Sigmoid colon (tissue), 7 donors: ENCODE results near the gene TBCE. TPM values are rescaled to one million over a fixed set of nuclear protein-coding genes. Genes with fewer than 3 reads are reported as not detected.

Experiments
- DNase-seq: peaks from one replicate; pipeline ENCODE4 v3.0.0-alpha.2; 2019
- H3K27ac ChIP-seq, 4 donors: fragments of 200-600 bp; sonication (generic); one replicate each; pipeline ENCODE4 v1.5.1; 2016 to 2019; ENCODE audit warnings: mild to moderate bottlenecking in 1 of 4
- H3K27me3 ChIP-seq, 3 donors: fragments of 200-600 bp; sonication (generic); one replicate each; pipeline ENCODE4 v1.5.1; 2019; ENCODE audit warnings: mild to moderate bottlenecking in 1 of 3
- H3K36me3 ChIP-seq, 4 donors: fragments of 200-600 bp; sonication (generic); one replicate each; pipeline ENCODE4 v1.5.1; 2016 to 2019
- H3K4me1 ChIP-seq, 4 donors: fragments of 200-600 bp; sonication (generic); one replicate each; pipeline ENCODE4 v1.5.1; 2017 to 2019
- H3K4me3 ChIP-seq, 4 donors: fragments of 200-600 bp; sonication (generic); one replicate each; pipeline ENCODE4 v1.5.1; 2017 to 2019; ENCODE audit warnings: mild to moderate bottlenecking in 2 of 4, moderate library complexity in 1 of 4
- H3K9me3 ChIP-seq, 4 donors: fragments of 200-600 bp in 3 of 4; sonication (generic) in 3 of 4; one replicate each; pipeline versions ENCODE4 v1.5.1 to v1.6.1; 2013 to 2019
- EP300 ChIP-seq, 4 donors: sonication (generic); formaldehyde crosslinking; IDR thresholded peaks; one replicate each; pipeline ENCODE4 v1.6.1; 2017; ENCODE audit warnings: antibody characterized with exemption in 4 of 4
- POLR2A ChIP-seq, 2 donors: fragments of 450-650 bp; IDR thresholded peaks; one replicate each; pipeline ENCODE4 v1.6.1; 2016; ENCODE audit warnings: antibody characterized with exemption in 2 of 2, mild to moderate bottlenecking in 2 of 2, moderate library complexity in 2 of 2
- POLR2AphosphoS5 ChIP-seq, 4 donors: sonication (generic); formaldehyde crosslinking; IDR thresholded peaks; one replicate each; pipeline ENCODE4 v1.6.1; 2017; ENCODE audit warnings: antibody characterized with exemption in 4 of 4
- WGBS, 2 donors: extraction: QIAGEN DNeasy Blood & Tissue Kit; methylation state at CpG; one replicate each; pipeline ENCODE4 v1.1.7; 2013; 5-methylcytosine and 5-hydroxymethylcytosine counted together
- intact Hi-C: fragments of 100-400 bp; cut with DNase I; formaldehyde crosslinking; loops from one replicate; pipeline ENCODE4 v1.15.1; 2023
- polyA plus RNA-seq, 3 donors: library from polyadenylated mRNA; stranded (reverse); fragments of 200-250 nt; gene quantifications; one replicate each; pipeline ENCODE4 v1.2.3, GENCODE V29; 2013
- total RNA-seq, 4 donors: library from RNA; depleted of rRNA; stranded (reverse); fragments of >200 nt; gene quantifications; one replicate each; pipeline ENCODE4 v1.1.0, GENCODE V29; 2016
- TF ChIP-seq, protein P1 (sequence below), 4 experiments: fragments of 450-650 bp in 3 of 4; fragments of 200-600 bp in 1 of 4; IDR thresholded peaks; one replicate each; pipeline ENCODE4 v1.5.1; 2016 to 2019; ENCODE audit warnings: antibody characterized with exemption in 4 of 4, mild to moderate bottlenecking in 3 of 4, moderate library complexity in 2 of 4
- donor health status: healthy with polysubstance abuse.
- donor health status: Bipolar disorder and iron deficiency.
- donor health status: healthy.

The TBCE gene
- total and polyA plus RNA-seq, 7 donors = 14.4 to 24.3 (median 16.4) TPM

GRCh38 chr1:235324296-235324695, 42.9 kb upstream of the TBCE start:
- intact Hi-C loops = no loop called here
- peaks cover 0 to 4% (median 0%) of the 10 kb centered on the region in 4 donors for H3K36me3 ChIP-seq
- H3K9me3 ChIP-seq = no peaks in the 10 kb centered on the region
- peaks cover 0 to 51% (median 45%) of the 10 kb centered on the region in 4 donors for H3K4me1 ChIP-seq
- 86 to 93% methylated on average over 5 of the region's 5 CpGs for WGBS, 2 donors
- no peak for DNase-seq
- H3K27ac ChIP-seq = no peak overlapping the region
- TF ChIP-seq, protein P1, sequence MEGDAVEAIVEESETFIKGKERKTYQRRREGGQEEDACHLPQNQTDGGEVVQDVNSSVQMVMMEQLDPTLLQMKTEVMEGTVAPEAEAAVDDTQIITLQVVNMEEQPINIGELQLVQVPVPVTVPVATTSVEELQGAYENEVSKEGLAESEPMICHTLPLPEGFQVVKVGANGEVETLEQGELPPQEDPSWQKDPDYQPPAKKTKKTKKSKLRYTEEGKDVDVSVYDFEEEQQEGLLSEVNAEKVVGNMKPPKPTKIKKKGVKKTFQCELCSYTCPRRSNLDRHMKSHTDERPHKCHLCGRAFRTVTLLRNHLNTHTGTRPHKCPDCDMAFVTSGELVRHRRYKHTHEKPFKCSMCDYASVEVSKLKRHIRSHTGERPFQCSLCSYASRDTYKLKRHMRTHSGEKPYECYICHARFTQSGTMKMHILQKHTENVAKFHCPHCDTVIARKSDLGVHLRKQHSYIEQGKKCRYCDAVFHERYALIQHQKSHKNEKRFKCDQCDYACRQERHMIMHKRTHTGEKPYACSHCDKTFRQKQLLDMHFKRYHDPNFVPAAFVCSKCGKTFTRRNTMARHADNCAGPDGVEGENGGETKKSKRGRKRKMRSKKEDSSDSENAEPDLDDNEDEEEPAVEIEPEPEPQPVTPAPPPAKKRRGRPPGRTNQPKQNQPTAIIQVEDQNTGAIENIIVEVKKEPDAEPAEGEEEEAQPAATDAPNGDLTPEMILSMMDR (IDR thresholded peaks at IDR 0.05) = no peak
- H3K4me3 ChIP-seq = no peak overlapping the region
- no peaks in the 10 kb centered on the region for H3K27me3 ChIP-seq

- intact Hi-C loops = loop anchor here (5.0 kb wide), 3 partner anchors 53 to 177 kb away; partner anchors contain the start of gene B3GALNT2
- no peaks in the 10 kb centered on the region for H3K27me3 ChIP-seq
- H3K4me3 ChIP-seq = peak overlapping the region in 1 of 4 donors; percentile 95
- H3K4me1 ChIP-seq = peaks cover 0 to 58% (median 54%) of the 10 kb centered on the region in 4 donors
- TF ChIP-seq POLR2A (IDR thresholded peaks at IDR 0.05) (no peak), EP300 (IDR thresholded peaks at IDR 0.05) (no peak), POLR2AphosphoS5 (IDR thresholded peaks at IDR 0.05) (no peak)
- TF ChIP-seq, protein P1 (IDR thresholded peaks at IDR 0.05) = no peak
- 16 to 19% methylated on average over 3 of the region's 3 CpGs for WGBS, 2 donors
- no peaks in the 10 kb centered on the region for H3K36me3 ChIP-seq
- peak overlapping the region in 2 of 4 donors; percentile 7 to 98 for H3K27ac ChIP-seq
- H3K9me3 ChIP-seq = no peaks in the 10 kb centered on the region
- no peak for DNase-seq
Observed at GRCh38 chr1:235325139-235325538, 42.1 kb upstream of the TBCE start.

GRCh38 chr1:235325854-235326253, 41.4 kb upstream of the TBCE start:
- Histone ChIP-seq H3K27me3 (no peaks in the 10 kb centered on the region), H3K9me3 (no peaks in the 10 kb centered on the region), H3K36me3 (no peaks in the 10 kb centered on the region), H3K4me3 (peak overlapping the region in 1 of 4 donors; percentile 95), H3K4me1 (peaks cover 6 to 65% (median 57%) of the 10 kb centered on the region in 4 donors), H3K27ac (peak overlapping the region in 2 of 4 donors; percentile 97 to 98)
- TF ChIP-seq, protein P1 (IDR thresholded peaks at IDR 0.05) = no peak
- TF ChIP-seq POLR2A (IDR thresholded peaks at IDR 0.05) (no peak), POLR2AphosphoS5 (IDR thresholded peaks at IDR 0.05) (no peak), EP300 (IDR thresholded peaks at IDR 0.05) (no peak)
- DNase-seq = no peak
- intact Hi-C loops = loop anchor here (5.0 kb wide), 3 partner anchors 54 to 176 kb away; partner anchors contain the start of gene B3GALNT2
- 12 to 27% methylated on average over 2 of the region's 2 CpGs for WGBS, 2 donors

DNA sequence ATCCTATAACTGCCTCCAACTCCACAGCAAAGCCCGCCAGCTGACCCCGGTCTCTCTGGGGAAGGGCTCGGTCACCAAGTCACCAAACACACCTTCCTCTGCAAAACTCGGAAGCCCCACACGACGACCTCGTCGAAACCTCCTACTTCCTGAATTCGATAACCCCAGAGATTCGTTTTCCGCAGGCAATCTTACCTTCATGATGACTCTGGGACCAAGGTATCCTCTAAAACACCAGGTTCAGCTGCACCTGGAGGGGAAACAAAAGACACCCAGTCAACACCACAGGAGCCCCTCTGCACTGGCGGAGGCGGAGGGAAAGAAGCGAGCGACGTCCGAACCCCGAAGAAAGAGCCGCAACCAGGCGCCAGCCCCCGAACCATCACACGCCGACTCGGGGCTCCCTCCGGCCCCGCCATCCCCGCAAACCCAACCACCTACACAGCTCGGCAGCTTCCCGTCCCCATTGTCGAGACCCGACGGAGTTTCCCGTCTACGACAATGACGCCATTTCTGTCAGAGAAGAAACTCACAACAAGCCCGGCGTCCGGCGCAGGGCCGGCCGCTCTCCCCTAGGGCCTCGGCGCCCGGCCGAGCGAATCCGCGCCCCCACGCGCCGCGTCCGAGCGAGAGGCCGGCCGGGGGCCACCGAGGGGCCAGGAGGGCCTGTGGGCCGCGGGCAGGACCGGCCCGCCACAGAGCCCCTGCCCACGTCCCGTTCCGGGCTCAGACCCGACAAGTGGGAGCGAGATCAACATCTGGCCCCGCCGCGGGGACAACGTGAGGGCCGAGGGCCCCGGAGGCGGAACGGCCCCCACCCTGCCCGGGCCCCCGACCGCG, 40.3 kb upstream of the TBCE start:
- H3K4me1 ChIP-seq = peaks cover 6 to 68% (median 59%) of the 10 kb centered on the region in 4 donors

DNA sequence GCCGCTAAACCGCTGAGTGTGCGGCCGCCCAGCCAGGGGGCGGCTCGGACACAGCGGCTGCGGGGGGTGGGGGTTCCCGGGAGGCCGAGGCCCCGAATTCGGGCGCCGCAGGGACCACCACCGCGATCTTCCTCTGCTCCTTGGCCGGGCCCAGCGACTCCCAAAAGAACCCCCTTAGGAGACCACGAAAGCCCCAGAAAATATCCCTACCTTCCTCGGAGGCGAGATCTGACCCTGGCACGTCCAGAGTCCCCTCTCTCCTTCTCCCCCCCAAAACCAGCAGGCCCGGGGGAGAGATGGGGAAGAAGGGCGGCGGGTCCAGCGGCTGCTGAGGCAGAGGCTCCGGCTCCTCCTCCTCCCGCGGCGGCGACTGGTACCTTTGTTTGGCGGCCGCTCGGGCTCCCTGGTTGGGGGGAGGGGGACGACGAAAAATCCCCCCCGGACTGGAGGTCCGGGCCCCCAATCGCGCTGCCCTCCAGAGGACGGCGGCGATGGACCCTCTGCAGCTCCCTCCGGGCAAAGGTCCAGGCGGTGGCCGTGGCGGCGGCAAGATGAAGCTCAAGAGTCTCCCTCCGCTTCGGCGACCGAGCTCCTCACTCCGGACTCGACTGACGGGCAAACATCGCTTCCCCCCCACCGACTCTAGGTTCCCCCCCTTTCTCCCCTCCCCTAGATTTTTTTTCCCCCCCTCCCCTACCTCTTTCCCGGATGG, 39.5 kb upstream of the TBCE start, which contains the start of gene ARID4B:
ARID4B (minus strand) TSS at position 621 of the 712 bp plus-strand sequence. CDS start 1,260 bp downstream, outside the sequence.
- Histone ChIP-seq H3K27me3 (no peaks in the 10 kb centered on the region), H3K36me3 (no peaks in the 10 kb centered on the region), H3K4me3 (peak within 1 kb of the TSS; percentile 80 to 98 (median 90)), H3K4me1 (peaks cover 6 to 68% (median 66%) of the 10 kb centered on the region in 4 donors), H3K9me3 (no peaks in the 10 kb centered on the region), H3K27ac (peak within 1 kb of the TSS; percentile 97 to 98 (median 98))
- DNase-seq = no peak
- WGBS, 2 donors = 0 to 1% methylated on average over 58 of the region's 58 CpGs
- intact Hi-C loops = loop anchor here (1.0 to 5.0 kb wide), 5 partner anchors 40 to 175 kb away; partner anchors contain the start of genes B3GALNT2, RBM34 and TBCE
- TF ChIP-seq EP300 (IDR thresholded peaks at IDR 0.05) (no peak), POLR2A (IDR thresholded peaks at IDR 0.05) (peak; percentile 72 to 84), POLR2AphosphoS5 (IDR thresholded peaks at IDR 0.05) (peak; percentile 86 to 96 (median 90))
- TF ChIP-seq, protein P1 (IDR thresholded peaks at IDR 0.05) = no peak

More for the DNA sequence above, 40.3 kb upstream of the TBCE start:
- Histone ChIP-seq H3K4me3 (peak overlapping the region; percentile 80 to 98 (median 90)), H3K36me3 (no peaks in the 10 kb centered on the region), H3K27me3 (no peaks in the 10 kb centered on the region), H3K9me3 (no peaks in the 10 kb centered on the region), H3K27ac (peak overlapping the region; percentile 97 to 98 (median 98))
- DNase-seq = peak; percentile 72
- intact Hi-C loops = loop anchor here (5.0 kb wide), 3 partner anchors 55 to 175 kb away; partner anchors contain the start of gene B3GALNT2
- WGBS, 2 donors = 0% methylated on average over 78 of the region's 78 CpGs
- TF ChIP-seq EP300 (IDR thresholded peaks at IDR 0.05) (no peak), POLR2AphosphoS5 (IDR thresholded peaks at IDR 0.05) (no peak)
